Measurements from ENCODE around the gene LEO1.
"Not testable (repeated sequence)": the region's sequence is repeated elsewhere in the genome, so short reads cannot be mapped to it uniquely, and the experiment has no call there.

Gene LEO1

DNA sequence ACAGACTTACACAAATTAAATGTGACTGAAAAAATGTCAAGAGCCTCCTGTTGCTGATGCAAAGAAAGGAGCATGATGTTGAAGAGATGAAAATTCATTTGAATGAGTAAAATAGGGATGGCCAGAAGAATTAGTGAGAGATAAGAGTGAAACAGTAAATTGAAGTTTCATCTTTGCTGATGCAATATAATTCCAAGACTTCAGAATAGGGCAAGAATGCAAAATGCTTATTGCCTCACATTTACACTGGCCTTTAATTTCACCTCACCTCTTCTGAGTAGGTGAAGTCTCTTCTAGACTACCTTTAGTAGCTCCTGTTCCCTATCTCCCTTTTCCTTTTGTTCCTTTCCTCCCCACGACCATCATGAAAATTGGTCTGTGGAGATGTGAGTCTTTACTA is 32.1 kb upstream of the LEO1 start:
- DNase-seq (ENCODE audit: low read depth in 3 of 3) = no peak

GRCh38 chr15:52003089-52003488 is 31.5 kb upstream of the LEO1 start:
- DNase-seq (ENCODE audit: low read depth in 3 of 3) = not testable (repeated sequence)

DNA sequence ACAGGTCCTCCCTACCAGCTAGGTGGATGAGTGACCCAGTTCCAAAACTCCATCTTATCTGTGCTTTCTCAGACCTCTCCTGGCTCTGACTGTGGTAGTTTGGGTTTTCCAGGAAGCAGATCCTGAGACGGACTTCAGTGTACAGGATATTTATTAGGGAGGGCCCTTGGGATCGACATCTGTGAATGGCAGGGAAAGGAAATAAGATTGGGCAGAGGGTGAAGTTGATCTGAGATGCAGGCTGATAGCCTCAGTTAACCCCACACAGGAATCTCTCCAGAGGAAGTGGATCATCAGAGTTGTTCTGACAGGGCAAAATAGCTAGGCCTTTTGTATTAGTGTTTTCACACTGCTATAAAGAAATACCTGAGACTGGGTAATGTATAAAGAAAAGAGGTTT is 30.8 kb upstream of the LEO1 start:
- no peak for DNase-seq (ENCODE audit: low read depth in 3 of 3)

- DNase-seq (ENCODE audit: low read depth in 3 of 3) = no peak
These were observed 21.4 kb upstream of the LEO1 start for GRCh38 chr15:51992953-51993352.

DNA sequence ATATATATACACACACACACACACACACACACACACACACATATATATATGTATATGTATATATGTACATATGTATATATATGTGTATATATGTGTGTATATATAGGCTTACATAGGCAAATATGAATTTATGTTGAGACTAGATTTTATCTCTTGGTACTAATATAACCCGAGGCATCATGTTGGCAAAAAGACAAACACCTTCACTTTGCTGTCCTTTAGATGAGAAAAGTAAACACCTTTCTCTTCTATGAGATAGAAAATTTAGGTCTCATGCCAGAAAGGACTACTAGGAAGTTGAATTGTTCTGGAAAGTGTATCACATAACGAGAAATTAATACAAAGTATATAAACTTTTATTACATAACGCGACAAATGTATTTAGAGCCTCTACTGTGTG is 19.6 kb upstream of the LEO1 start:
- DNase-seq (ENCODE audit: low read depth in 3 of 3) = no peak

DNA sequence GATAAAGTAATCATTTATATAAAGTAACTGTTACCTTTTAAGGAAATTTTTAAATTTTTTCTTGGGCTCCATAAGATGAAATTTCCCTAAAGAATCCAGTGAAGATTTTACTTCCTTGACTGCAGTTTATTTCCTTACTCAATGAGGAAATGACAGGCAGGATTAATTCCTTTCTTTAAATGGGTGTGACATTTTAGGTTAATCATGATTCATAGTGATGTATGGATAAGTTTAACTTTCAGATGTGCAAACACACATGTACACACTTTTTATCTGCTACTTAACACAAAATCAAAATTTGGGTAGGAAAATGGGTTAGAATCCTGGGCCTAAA is 11.2 kb upstream of the LEO1 start:
- no peak for DNase-seq (ENCODE audit: low read depth in 3 of 3)

GRCh38 chr15:51982013-51982769 is 10.6 kb upstream of the LEO1 start:
- peak in 1 of 3 experiments; percentile 50 for DNase-seq (ENCODE audit: low read depth in 3 of 3)

- no peak for DNase-seq (ENCODE audit: low read depth in 3 of 3)
These were observed 2.2 kb upstream of the LEO1 start for GRCh38 chr15:51973775-51974174.

DNA sequence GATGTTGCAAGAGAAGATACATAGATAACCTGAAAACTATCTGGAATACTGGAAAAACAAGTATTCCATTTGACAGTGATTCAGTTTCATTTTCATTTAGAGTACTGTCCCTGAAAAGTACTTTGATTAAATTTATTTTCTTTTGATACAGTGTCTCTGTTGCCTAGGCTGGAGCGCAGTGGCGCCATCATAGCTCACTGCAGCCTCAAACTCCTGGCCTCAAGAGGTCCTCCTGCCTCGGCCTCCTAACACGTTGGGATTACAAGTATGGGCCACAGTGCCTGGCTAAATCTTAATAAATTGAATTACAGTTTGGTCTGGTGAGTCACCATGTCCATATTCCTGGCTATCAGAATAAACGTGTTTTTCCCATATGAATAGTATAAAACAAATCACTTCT is 1.6 kb upstream of the LEO1 start:
- DNase-seq (ENCODE audit: low read depth in 3 of 3) = no peak

DNA sequence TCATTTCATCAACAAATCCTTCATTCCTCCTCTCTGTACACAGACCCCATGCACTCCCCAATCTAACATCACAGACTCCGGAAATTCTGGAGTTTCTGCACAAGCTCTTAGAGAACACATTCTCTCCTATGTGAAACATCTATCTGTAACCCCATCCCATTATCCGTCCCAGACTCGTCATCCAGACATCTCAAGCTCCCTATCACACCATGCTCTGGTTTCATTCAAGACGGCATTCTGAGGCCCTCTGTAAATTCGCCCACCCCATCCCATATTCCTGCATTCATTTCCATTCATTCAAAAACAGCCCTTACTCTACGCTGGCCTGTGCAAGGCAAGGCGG is 575 bp downstream of the LEO1 start:
- DNase-seq (ENCODE audit: low read depth in 3 of 3) = no peak

GRCh38 chr15:51970132-51970817 is 1.3 kb downstream of the LEO1 start:
- no peak for DNase-seq (ENCODE audit: low read depth in 3 of 3)

DNA sequence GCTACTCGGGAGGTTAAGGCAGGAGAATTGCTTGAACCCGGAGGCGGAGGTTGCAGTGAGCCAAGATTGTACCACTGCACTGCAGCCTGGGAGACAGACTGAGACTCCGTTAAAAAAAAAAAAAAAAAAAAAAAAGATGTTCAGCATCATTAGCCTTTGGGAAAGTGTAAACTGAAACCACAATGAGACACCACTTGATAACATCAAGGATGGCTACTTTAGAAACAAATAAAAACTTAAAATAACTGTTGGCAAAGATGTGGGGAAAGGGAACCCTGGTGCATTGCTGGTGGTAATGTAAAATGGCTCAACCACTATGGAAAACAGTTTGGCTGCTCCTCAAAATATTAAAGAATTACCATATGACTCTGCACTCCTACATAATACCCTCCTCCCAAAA is 1.9 kb downstream of the LEO1 start:
- DNase-seq (ENCODE audit: low read depth in 3 of 3) = no peak

DNA sequence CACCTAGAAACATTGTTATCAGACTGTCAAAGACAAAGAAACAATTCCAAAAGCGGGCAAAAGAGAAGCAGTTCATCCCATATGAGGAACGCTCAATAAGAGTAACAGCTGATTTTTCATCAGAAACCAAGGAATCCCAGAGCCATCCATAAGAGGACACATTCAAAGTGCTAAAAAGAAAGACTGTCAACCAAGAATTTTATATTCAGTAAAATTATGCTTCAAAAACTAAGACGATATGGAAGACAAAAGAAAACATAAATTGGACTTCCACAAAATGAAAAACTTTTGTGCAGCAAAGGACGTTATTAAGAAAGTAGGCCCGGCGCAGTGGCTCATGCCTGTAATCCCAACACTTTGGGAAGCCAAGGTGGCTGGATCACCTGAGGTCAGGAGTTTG is 4.0 kb downstream of the LEO1 start:
- DNase-seq (ENCODE audit: low read depth in 3 of 3) = no peak

GRCh38 chr15:51966192-51966591 is 5.4 kb downstream of the LEO1 start:
- no peak for DNase-seq (ENCODE audit: low read depth in 3 of 3)

DNA sequence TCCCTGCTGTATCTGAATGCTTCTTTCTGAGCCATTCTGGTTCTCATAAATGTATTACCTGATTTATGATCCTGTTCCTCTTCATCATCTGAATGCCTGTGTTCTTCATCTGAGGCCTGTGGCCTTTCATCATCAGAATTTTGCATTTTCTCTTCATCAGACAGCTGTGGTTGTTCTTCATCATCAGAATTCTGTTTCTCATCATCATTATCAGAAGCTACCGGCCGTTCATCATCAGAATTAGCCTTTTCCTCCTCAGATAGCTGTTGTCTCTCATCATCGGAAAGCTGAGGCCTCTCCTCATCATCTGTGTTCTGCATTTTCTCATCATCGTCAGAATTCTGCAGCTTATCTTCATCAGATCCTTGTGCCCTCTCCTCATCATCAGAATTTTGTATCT is 5.9 kb downstream of the LEO1 start:
- no peak for DNase-seq (ENCODE audit: low read depth in 3 of 3)

GRCh38 chr15:51955504-51955903 is 16.1 kb downstream of the LEO1 start:
- DNase-seq (ENCODE audit: low read depth in 3 of 3) = no peak

- DNase-seq (ENCODE audit: low read depth in 3 of 3) = no peak
These were observed 18.8 kb downstream of the LEO1 start for GRCh38 chr15:51952805-51953204.

DNA sequence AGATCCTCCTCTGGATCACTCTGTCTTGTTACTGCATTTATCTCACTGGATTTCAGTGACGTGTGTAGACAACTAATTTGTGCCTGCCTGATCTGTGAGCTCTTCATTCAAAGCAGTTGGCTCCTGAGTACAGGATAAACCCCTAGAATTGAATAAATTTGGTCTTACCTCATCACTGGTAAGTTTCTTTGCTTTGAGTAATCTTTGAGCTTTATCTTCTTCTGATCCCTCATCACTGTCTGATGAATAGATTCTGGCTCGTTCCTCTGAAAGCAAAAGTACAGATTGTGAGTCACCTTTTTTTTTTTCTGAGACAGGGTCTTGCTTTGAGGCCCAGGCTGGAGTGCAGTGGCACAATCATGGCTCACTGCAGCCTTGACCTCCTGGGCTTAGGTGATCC is 24.5 kb downstream of the LEO1 start:
- no peak for DNase-seq (ENCODE audit: low read depth in 3 of 3)

DNA sequence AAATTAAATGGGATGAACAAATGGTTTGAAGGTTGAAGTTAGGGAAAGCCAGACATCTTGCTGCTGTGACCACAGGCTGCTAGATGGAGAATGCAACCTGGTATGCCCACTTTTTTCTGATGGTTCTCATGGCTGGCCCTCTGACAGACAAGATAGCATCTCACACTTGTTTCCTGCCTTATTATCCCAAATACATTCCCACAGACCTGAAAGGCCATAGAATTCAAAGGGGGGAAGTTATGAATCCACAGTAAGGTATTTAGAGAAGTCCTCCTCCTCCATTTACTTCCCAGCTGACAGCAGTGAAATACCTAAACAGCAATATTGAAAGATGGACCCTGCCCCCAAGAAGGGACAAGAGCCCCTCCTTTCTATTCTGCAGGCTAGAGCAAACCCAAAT is 32.4 kb downstream of the LEO1 start:
- DNase-seq (ENCODE audit: low read depth in 3 of 3) = no peak

GRCh38 chr15:51938286-51938685 is 33.3 kb downstream of the LEO1 start:
- no peak for DNase-seq (ENCODE audit: low read depth in 3 of 3)

GRCh38 chr15:51936105-51936478 is 35.5 kb downstream of the LEO1 start:
- no peak for DNase-seq (ENCODE audit: low read depth in 3 of 3)

DNA sequence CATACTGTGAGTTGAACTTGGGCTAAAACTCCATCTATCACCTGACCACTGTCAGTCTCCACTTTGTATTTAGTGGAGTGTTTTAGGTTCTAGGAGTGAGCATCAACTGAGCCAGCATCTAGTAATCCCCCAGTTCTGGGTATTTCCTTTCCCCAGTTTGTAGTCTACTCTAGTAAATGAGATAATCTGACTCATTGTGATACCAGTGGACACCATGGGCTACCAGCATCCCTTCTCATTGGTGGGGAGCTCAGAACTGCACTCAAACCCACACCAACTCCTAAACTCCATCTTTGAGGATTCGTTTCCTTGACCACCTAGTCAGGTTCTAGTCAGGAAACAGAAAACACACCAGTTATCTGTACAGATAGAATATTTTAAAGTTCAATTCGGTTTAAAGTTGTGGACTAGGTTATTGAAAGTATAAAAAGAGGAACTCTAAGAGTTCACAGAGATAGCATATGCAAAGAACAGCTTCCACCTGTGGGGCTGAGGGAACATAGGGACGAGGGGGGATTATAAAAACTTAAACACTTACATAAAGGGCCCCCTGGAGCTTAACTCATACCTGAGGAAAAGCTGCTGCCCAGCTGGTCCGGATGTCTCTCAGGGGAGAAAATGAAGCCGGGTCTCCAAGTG is 36.0 kb downstream of the LEO1 start:
- DNase-seq (ENCODE audit: low read depth in 3 of 3) = no peak

DNA sequence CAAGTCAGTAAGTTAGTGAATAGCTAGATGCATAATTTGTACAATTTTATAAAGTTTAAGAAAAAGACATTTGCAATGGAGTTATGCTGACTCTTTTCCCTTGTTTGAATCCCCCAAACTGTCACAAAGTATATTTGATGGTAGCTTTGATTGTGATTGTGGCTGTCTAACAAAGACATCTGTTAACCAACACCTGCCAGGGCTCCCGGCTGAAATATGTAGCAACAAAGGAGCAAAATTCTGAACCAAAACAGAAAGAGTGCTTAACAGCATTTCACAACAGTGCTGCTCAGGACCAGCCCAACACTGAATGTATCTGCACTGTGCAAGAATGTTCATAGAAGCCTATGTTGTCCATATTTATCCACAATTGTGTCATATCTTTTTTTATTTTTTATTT is 39.4 kb downstream of the LEO1 start:
- no peak for DNase-seq (ENCODE audit: low read depth in 3 of 3)

Data from stimulated activated CD4-positive, alpha-beta T cell treated with anti-CD3 and anti-CD28 coated beads, TNF-alpha, amount 100 ng/mL, for 24 hours (primary cell).